NCI-H446 (cell line): ENCODE measurements around the gene MAN1C1.

Experiments
- DNase-seq, 2 experiments: peaks; one replicate each; lab custom pipeline; 2025; lab: John Stamatoyannopoulos, UW

The MAN1C1 gene

GRCh38 chr1:25765136-25765922, 148.7 kb downstream of the MAN1C1 start:
- DNase-seq: no peak

DNA sequence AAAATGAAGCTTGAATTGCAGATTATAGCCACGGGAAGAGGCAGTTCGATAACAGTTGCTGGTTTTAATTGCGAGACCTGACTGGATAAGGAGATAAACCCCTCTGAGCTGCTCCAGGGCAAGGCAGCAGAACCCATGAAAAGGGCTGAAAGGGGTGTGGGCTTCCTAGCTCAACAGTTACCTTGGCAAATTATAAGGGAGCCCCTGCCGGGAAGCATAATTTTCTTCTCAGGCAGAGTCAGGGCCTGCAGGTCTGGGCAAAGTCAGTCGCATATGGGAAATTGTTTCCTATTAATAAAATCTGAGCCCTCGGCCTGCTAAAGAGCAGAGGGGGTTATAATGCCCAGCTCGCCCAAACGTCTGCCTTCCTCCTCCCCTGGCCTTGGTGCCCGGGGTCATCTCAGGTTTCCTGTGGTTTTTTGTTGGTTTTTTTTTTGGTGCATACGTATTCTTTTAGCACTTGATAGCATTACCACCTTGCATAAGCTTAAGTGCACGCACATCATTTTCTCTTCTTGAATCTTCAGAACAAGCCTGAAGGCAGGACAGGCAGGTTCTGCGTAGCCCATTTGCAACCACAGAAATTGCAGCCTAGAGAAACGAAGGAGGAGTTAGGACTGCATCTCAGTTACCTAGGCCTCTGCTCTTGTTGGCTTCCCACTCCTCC, 149.5 kb downstream of the MAN1C1 start:
- DNase-seq: peak; percentile 48 to 75

- peak in 1 of 2 experiments; percentile 50 for DNase-seq
Measured at GRCh38 chr1:25766721-25767436, 150.3 kb downstream of the MAN1C1 start.

- DNase-seq: no peak
Measured at GRCh38 chr1:25767437-25767770, 150.8 kb downstream of the MAN1C1 start.

GRCh38 chr1:25768999-25769398, 152.4 kb downstream of the MAN1C1 start:
- no peak for DNase-seq

- no peak for DNase-seq
Measured at GRCh38 chr1:25769625-25770383, 153.2 kb downstream of the MAN1C1 start.

DNA sequence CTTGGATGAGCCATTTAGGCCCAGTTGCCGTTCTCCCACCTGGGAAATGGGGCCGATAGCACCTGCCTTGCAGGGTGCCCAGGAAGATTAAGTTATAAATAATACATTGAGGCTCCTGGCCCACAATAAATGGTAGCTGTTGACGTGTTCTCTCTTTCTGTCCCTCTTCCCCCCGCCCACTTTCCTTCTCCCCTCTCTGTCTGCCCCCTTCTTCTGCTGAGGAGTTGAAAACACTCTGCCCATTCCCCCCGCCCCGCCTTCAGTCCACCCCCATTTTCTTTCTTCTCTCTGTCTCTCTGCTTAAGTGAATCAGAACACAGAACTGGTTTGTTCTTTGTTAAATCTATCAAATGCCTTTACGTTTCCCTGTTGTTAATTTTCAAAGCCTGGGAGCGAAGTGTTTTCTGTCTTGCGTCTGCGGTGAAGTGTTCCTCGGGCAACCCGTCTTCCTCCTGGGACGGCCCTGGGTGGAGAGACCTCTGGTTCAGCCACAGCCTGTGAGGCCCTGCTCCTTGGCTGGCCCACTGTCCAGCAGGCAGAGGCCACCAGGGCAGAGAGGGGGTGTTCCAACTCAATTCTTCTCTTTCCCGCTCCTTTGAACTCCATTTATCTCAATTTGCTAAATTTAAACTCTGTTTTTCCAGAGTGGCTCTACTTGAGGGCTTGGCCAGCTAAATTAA, 154.1 kb downstream of the MAN1C1 start:
- DNase-seq: no peak

DNA sequence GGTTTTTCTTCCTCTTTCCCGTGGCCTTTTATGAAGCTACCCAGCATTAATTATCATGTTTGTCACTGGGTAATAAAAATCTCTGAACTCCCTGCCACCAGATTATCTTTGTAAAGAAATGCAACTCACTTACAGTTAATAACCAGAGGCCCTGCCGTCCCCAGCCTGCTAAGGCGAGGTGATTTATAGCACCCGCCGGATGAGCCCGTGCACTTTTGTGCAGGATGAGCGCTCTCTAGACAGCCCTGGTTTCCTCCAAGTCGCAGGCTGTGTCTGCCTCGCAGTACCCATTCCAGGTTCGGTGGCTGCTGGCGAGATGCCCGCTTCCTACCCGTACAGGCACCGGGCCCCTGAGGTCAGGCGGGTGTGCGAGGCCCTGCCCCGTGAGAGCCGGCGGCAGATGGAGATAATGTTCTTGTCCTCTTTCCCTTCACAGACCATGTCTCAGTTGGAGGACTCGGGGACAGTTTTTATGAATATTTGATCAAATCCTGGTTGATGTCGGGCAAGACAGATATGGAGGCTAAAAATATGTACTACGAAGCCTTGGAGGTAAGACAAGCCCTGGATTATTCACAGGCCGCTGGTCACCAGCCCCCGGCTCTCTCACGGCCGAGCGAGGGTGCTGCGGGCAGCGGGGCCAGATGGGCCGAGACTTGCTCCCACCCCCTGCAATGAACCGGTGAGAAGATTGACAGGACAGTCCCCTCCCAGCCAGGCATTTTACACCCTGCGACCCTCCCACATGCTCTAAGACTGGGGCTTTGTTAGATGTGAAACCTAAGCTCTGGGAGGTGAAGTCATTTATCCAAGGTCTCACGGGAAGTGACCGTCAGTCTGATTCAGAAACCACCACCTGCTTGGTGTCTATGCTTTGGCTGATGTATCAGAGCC, 154.9 kb downstream of the MAN1C1 start:
- DNase-seq: peak; percentile 37 to 76

DNA sequence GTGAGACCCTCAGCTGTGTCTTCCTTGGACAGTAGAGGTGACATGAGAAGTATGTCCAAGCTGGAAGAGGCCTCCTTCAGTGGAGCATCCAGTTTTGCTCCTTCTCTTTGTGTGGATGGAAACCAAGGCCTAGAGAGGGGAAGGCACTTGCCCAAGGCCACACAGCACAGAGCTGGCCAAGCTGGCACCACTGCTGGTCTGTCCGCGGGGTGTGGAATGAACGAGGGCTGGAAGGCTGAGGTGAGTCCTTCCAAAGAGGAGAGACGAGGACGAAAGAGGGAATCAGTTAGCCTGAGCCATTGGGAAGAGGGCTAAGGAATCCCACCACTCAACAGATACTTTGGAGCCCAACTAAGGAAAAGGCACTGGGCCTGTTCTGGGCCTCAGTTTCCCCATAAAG, 155.6 kb downstream of the MAN1C1 start:
- DNase-seq: no peak

- DNase-seq: no peak
Measured at GRCh38 chr1:25772692-25773245, 156.2 kb downstream of the MAN1C1 start.

DNA sequence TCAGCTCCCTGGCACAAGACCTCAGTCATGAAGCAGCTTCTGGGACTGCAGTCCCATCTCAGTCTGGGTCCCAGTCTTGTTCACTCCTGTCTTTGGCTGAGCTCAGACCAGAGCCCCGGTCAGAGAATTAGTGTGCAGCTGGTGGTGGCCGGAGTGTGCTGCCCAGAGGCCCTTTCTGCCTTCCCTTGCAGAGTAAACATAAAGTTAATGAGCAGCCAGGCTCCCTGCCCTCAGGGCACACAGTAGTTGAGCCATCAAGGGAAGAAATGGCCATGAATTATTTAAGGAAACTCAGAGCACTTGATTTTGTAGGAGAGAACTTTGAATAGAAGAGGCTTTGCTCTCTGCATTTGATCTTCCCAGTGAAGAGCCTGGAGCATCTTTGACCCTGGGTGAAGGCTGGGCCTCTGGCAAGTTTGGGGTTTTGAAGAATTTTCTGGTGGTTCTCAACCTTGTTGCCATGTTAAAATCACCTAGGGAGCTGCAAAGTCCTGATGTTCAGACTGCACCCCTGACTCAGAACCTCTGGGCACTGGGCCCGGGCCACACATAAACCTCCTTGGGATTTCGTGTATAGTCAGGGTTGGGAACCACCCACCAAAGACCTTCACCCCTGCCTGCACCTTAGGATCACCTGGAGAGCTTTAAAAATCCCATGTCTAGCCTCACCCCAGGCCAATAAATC, 157.0 kb downstream of the MAN1C1 start:
- no peak for DNase-seq

DNA sequence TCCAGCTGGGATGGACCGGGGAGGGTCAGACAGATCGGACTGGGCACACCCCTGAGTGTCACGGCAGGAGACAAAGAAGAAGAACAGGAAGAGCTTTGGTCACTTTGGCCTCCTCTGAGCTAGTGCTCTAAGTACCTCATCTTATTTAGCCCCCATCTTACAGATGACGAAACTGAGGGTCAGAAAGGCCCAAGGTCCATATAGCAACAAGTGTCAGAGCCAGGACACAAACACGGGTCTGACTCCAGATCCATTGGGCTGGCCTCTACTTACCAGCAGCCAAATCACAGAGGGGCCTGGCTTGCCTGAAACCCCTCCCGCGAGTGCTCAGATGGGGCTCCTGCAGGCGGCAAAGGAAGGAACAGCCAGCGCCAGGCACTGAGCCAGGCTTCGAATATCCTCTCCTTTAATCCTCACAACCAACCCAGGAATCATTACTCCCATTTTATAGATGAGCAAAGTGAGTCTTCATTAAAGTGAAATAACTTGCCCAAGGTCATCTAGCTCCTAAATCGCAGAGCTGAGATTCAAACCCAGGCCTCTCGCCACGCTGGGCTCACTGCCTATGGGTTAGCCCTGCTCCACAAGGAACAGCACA, 157.7 kb downstream of the MAN1C1 start:
- DNase-seq: no peak

DNA sequence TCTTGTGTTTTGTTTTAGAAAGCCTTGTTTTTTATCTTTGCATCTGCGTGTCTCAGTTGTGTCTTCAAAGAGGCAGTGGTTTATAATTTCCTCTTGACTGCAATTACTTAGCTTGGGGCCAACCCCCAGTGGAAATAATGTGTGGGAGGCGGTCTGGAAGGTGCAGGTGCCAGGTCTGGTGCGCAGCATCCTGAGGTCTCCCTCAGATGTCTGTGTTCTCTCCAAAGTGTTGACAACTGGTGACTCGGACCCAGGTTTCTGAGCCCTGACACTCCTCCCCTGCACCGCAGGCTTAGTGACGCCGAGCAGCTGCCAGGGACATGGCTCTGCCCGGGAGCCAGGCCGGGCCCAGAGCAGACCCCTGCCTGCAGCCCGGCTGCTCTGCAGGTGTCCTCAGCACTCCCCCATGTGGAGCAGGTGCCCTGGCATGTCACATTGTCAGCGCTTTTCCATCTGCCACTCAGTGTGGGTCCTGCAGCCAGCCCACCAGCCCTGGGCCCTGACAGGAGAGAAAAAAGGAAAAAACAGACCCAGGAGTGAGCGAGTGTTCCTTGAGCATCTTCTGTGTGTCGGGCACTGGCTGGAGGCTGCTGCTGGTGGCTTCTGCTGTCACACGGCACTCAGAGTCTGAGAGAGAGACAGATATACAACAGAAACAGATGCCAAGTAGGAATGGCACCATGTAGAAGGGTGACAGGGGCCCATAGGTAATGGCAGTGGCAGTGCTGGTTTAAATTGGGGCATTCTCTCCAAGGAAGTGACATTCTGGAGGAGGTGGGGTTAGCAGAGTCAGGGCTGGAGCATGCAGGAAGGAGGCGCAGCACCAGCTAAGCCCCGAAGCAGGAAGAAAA, 158.6 kb downstream of the MAN1C1 start:
- DNase-seq: peak in 1 of 2 experiments; percentile 32

DNA sequence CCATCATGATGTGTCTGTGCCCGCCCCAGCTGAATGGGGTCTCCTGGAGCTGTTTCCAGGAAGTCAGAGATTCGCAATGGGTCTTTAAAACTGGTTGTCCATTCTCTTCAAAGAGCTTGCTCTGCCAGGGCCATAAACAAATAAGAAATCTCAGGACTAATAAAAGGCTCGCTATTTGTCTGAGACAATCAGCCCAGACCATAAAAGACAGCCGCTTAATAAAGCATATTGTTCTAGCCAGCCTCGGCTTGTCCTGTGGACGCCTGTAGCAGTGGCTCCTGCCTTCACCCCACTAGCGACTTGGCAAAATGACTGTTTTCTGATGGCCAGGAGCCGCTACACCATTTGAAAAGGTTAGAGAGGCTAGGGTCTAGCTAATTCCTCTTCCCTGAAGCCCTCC, 162.8 kb downstream of the MAN1C1 start:
- DNase-seq: no peak

DNA sequence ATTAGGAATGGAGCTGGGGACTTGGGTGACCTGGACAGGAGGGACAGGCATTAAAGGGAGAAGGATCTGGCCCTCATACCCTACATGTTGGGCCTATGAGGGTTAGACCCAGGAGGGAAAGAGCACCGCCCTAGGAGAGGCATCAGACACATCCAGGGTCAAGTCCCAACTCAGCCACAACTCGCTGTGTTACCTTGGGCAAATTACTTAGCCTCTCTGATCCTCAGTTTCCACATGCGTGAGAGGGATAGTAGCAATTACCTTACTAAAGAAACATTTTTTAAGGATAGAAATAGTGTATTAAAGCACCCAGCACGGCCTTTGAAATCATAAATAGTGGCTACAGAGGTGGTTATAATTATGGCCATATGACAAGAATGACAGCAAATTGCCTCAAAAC, 163.3 kb downstream of the MAN1C1 start:
- DNase-seq: no peak

- no peak for DNase-seq
Measured at GRCh38 chr1:25780318-25781129, 163.9 kb downstream of the MAN1C1 start.

GRCh38 chr1:25781130-25781433, 164.5 kb downstream of the MAN1C1 start:
- DNase-seq: no peak
